HepG2 (cell line): ENCODE measurements around the gene FAM53B. TPM values are rescaled to one million over a fixed set of nuclear protein-coding genes. Genes with fewer than 3 reads are reported as not detected.

Experiments
- ATAC-seq: fragments of 200-7000 bp; cut with Tn5 transposase; 3 replicates; pipeline ENCODE4 v1.9.1; 2020; ENCODE audit warnings: mild to moderate bottlenecking, moderate library complexity
- BruUV-seq: library from RNA; stranded (reverse); fragments of 400-500 nt; replicated peaks from 2 replicates; lab custom pipeline; 2021; lab: Mats Ljungman, UMichigan
- CTCF ChIA-PET: fragments of 300-600 bp; formaldehyde crosslinking; extraction: SDS; loops from one replicate; lab custom pipeline; 2021; ENCODE audit warnings: low total read pairs, inconsistent platforms, low intra/inter-chr PET ratio; lab: Yijun Ruan, JAX
- POLR2A ChIA-PET: fragments of 350-600 bp; sonication (Branson Sonifier 250); formaldehyde crosslinking; loops from one replicate; lab custom pipeline; 2020; ENCODE audit warnings: antibody characterized with exemption, inconsistent platforms; lab: Yijun Ruan, JAX
- DNase-seq: peaks from one replicate; pipeline ENCODE4 v3.0.0-alpha.2; 2015; ENCODE audit warnings: low spot score
- FAIRE-seq: peaks from 3 replicates; lab custom pipeline; 2011; peaks lifted over from hg19 to GRCh38; lab: Jason Lieb, UNC
- H2AFZ ChIP-seq: one replicate; pipeline ENCODE4 v1.6.1; 2011; ENCODE audit warnings: low read length, inconsistent platforms
- H3K27ac ChIP-seq: fragments of 300-600 bp; 3 replicates; pipeline ENCODE4 v1.8.0; 2011; ENCODE audit warnings: mixed run types, mild to moderate bottlenecking, mixed read lengths, low read length, inconsistent platforms; ENCODE audit not compliant: insufficient read depth; ENCODE audit errors: extremely low read length
- H3K27me3 ChIP-seq, 2 experiments: fragments of 200-600 bp in 1 of 2; 2 replicates in 1 of 2; 3 replicates in 1 of 2; pipeline versions ENCODE4 v1.6.0 to v1.8.0; 2011; ENCODE audit warnings: low read length in 2 of 2, mild to moderate bottlenecking in 2 of 2, moderate library complexity in 2 of 2, inconsistent platforms in 1 of 2; ENCODE audit not compliant: insufficient read depth in 2 of 2, control insufficient read depth in 1 of 2
- H3K36me3 ChIP-seq, 2 experiments: fragments of 200-600 bp in 1 of 2; replicated peaks in 1 of 2; 2 replicates in 1 of 2; 3 replicates in 1 of 2; pipeline versions ENCODE4 v1.5.1 to v1.8.0; 2011; ENCODE audit warnings: low read length in 2 of 2, inconsistent platforms in 1 of 2; ENCODE audit not compliant: insufficient read depth in 2 of 2, control insufficient read depth in 1 of 2
- H3K4me1 ChIP-seq: 2 replicates; pipeline ENCODE4 v1.5.1; 2012; ENCODE audit warnings: low read length, inconsistent platforms; ENCODE audit not compliant: insufficient read depth
- H3K4me2 ChIP-seq: 2 replicates; pipeline ENCODE4 v1.6.0; 2011; ENCODE audit warnings: low read depth, low read length, inconsistent platforms
- H3K4me3 ChIP-seq, 3 experiments: fragments of 200-600 bp in 1 of 3; sonication (generic), shearing (Covaris generic) in 1 of 3; replicated peaks in 1 of 3; 2 replicates each; pipeline ENCODE4 v1.5.1; 2011 to 2016; ENCODE audit warnings: low read length in 3 of 3, inconsistent platforms in 2 of 3, low read depth in 2 of 3, mild to moderate bottlenecking in 2 of 3, control low read depth in 1 of 3, mixed read lengths in 1 of 3; ENCODE audit not compliant: insufficient read depth in 1 of 3
- H3K79me2 ChIP-seq: one replicate; pipeline ENCODE4 v1.6.1; 2011; ENCODE audit warnings: low read length, inconsistent platforms; ENCODE audit not compliant: insufficient read depth
- H3K9ac ChIP-seq: 2 replicates; pipeline ENCODE4 v1.6.0; 2011; ENCODE audit warnings: mild to moderate bottlenecking, low read depth, low read length, inconsistent platforms; ENCODE audit not compliant: insufficient read depth
- H3K9me3 ChIP-seq: 2 replicates; pipeline ENCODE4 v1.5.1; 2012; ENCODE audit warnings: mild to moderate bottlenecking, low read length
- H4K20me1 ChIP-seq: 2 replicates; pipeline ENCODE4 v1.6.0; 2011; ENCODE audit warnings: inconsistent platforms, mild to moderate bottlenecking, low read length, moderate library complexity; ENCODE audit not compliant: insufficient read depth
- FIP1L1 ChIP-seq: fragments of 200-400 bp; formaldehyde crosslinking; IDR thresholded peaks from 2 replicates; pipeline ENCODE4 v1.6.1; 2018; ENCODE audit warnings: low read depth, mild to moderate bottlenecking, low read length, moderate library complexity, borderline replicate concordance; ENCODE audit not compliant: insufficient read depth
- KLF12 ChIP-seq: sonication (generic); formaldehyde crosslinking; IDR thresholded peaks from 2 replicates; pipeline ENCODE4 v1.4.0; 2020; ENCODE audit warnings: missing genetic modification reagents, borderline replicate concordance
- PHB2 ChIP-seq: fragments of 450-650 bp; IDR thresholded peaks from 2 replicates; pipeline ENCODE4 v1.6.1; 2018; ENCODE audit not compliant: partially characterized antibody
- TMF1 ChIP-seq: sonication (generic); formaldehyde crosslinking; IDR thresholded peaks from 2 replicates; pipeline ENCODE4 v1.8.1; 2022; ENCODE audit warnings: low read depth, missing genetic modification reagents
- ZMYM4 ChIP-seq: sonication (generic); formaldehyde crosslinking; IDR thresholded peaks from 2 replicates; pipeline ENCODE4 v1.8.1; 2023; ENCODE audit warnings: mild to moderate bottlenecking, missing genetic modification reagents
- ZNF260 ChIP-seq: sonication (generic); formaldehyde crosslinking; IDR thresholded peaks from 2 replicates; pipeline ENCODE4 v1.4.0; 2020; ENCODE audit warnings: missing genetic modification reagents, low read depth, mild to moderate bottlenecking, borderline replicate concordance
- ZNF3 ChIP-seq: IDR thresholded peaks from 2 replicates; pipeline ENCODE4 v1.7.0; 2017; ENCODE audit warnings: inconsistent platforms
- ZNF567 ChIP-seq: sonication (generic); formaldehyde crosslinking; IDR thresholded peaks from 2 replicates; pipeline ENCODE4 v1.8.1; 2023; ENCODE audit warnings: mild to moderate bottlenecking, missing genetic modification reagents, borderline replicate concordance
- ZNF83 ChIP-seq: sonication (generic); formaldehyde crosslinking; IDR thresholded peaks from 2 replicates; pipeline ENCODE4 v1.4.0; 2020; ENCODE audit warnings: missing genetic modification reagents, mild to moderate bottlenecking, borderline replicate concordance
- WGBS: methylation state at CpG from one replicate; pipeline ENCODE4 v1.1.6; 2017; ENCODE audit warnings: low lambda C conversion rate; 5-methylcytosine and 5-hydroxymethylcytosine counted together
- in situ Hi-C: cut with HindIII; loops from 2 replicates; pipeline ENCODE4 v1.10.0; 2017; ENCODE audit warnings: low pct_unique_long_range_greater_than_20kb; ENCODE audit not compliant: extremely low pct_ligation_motif_present
- intact Hi-C: fragments of 100-400 bp; cut with micrococcal nuclease; formaldehyde crosslinking; loops from one replicate; pipeline ENCODE4 v1.10.0; 2022; ENCODE audit not compliant: unreplicated experiment
- polyA plus RNA-seq, 8 experiments: library from polyadenylated mRNA; depleted of rRNA in 3 of 8; stranded (reverse) in 7 of 8; unstranded in 1 of 8; fragments of >200 nt; fragmentation: Illumina TruSeq in 4 of 8; extraction: Trizol in 4 of 8; gene quantifications; 2 replicates each; pipeline versions ENCODE4 v1.2.1 to v1.2.3, GENCODE V29; 2011 to 2016; ENCODE audit warnings: low read depth in 4 of 8, missing spikeins in 1 of 8, mixed read lengths in 1 of 8; ENCODE audit not compliant: insufficient read depth in 1 of 8
- total RNA-seq, 5 experiments: library from RNA; depleted of rRNA; stranded (reverse); fragments of >200 nt; fragmentation: Illumina TruSeq; extraction: Trizol; gene quantifications; 2 replicates each; pipeline ENCODE4 v1.2.3, GENCODE V29; 2016; ENCODE audit warnings: low read depth in 1 of 5
- TF ChIP-seq, protein P1 (sequence below), 2 experiments: fragments of 450-650 bp in 1 of 2; sonication (generic) in 1 of 2; formaldehyde crosslinking in 1 of 2; IDR thresholded peaks; 2 replicates each; pipeline versions ENCODE4 v1.6.1 to v1.8.0; 2016 to 2022; ENCODE audit warnings: antibody characterized with exemption in 1 of 2, mild to moderate bottlenecking in 1 of 2, missing genetic modification reagents in 1 of 2
- TF ChIP-seq, protein P2 (sequence below): fragments of 450-650 bp; IDR thresholded peaks from 2 replicates; pipeline ENCODE4 v1.6.1; 2016

Gene FAM53B
- total and polyA plus RNA-seq, 2 of the 13 experiments (the other 11 are each of a cell fraction or from before 2014, with no cell fraction given): 6.4 to 19.3 TPM

DNA sequence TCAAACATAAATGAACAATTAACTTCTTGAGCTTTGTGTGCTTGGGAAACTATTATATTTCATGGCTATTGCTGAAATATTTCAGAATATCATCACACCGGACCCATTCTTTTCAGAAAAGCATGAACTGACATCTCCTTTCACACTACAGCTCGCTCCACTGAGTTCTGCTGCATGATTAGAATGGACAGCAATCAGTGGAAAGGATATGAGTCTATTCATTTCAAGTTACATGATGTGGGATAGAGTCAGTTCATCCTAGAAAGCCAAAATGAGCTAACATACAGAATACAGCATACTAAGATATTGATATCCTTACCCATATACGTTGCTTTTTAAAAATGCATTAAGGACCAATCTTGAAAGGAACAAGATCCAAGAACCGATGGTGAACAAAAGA, 1.1 kb upstream of the FAM53B start:
- peaks cover 2 to 5% of the 10 kb centered on the region in 2 experiments; a peak in 3 of 5 replicates for H3K36me3 ChIP-seq
- in situ Hi-C loops: no loop called here
- DNase-seq: no peak
- ChIA-PET CTCF (interaction anchor here (1.0 to 2.3 kb wide), 3 partner anchors 205 to 216 kb away, joined by 3 to 11 read pairs (median 4); no protein-coding TSS in a partner anchor), POLR2A (no interaction called here)
- intact Hi-C loops: loop anchor here (2.0 kb wide), 1 partner anchor 214 kb away; no protein-coding TSS in a partner anchor
- no peaks in the 10 kb centered on the region; a peak in 1 of 5 replicates for H3K27me3 ChIP-seq
- no peak for TF ChIP-seq TMF1 (CRISPR knock-in tag)
- no peak for TF ChIP-seq PHB2
- TF ChIP-seq ZNF260 (CRISPR knock-in tag): no peak
- TF ChIP-seq, protein P1, sequence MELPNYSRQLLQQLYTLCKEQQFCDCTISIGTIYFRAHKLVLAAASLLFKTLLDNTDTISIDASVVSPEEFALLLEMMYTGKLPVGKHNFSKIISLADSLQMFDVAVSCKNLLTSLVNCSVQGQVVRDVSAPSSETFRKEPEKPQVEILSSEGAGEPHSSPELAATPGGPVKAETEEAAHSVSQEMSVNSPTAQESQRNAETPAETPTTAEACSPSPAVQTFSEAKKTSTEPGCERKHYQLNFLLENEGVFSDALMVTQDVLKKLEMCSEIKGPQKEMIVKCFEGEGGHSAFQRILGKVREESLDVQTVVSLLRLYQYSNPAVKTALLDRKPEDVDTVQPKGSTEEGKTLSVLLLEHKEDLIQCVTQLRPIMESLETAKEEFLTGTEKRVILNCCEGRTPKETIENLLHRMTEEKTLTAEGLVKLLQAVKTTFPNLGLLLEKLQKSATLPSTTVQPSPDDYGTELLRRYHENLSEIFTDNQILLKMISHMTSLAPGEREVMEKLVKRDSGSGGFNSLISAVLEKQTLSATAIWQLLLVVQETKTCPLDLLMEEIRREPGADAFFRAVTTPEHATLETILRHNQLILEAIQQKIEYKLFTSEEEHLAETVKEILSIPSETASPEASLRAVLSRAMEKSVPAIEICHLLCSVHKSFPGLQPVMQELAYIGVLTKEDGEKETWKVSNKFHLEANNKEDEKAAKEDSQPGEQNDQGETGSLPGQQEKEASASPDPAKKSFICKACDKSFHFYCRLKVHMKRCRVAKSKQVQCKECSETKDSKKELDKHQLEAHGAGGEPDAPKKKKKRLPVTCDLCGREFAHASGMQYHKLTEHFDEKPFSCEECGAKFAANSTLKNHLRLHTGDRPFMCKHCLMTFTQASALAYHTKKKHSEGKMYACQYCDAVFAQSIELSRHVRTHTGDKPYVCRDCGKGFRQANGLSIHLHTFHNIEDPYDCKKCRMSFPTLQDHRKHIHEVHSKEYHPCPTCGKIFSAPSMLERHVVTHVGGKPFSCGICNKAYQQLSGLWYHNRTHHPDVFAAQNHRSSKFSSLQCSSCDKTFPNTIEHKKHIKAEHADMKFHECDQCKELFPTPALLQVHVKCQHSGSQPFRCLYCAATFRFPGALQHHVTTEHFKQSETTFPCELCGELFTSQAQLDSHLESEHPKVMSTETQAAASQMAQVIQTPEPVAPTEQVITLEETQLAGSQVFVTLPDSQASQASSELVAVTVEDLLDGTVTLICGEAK (IDR thresholded peaks at IDR 0.05): no peak
- TF ChIP-seq, protein P1 (CRISPR knock-in tag; IDR thresholded peaks at IDR 0.05): no peak
- TF ChIP-seq, protein P2, sequence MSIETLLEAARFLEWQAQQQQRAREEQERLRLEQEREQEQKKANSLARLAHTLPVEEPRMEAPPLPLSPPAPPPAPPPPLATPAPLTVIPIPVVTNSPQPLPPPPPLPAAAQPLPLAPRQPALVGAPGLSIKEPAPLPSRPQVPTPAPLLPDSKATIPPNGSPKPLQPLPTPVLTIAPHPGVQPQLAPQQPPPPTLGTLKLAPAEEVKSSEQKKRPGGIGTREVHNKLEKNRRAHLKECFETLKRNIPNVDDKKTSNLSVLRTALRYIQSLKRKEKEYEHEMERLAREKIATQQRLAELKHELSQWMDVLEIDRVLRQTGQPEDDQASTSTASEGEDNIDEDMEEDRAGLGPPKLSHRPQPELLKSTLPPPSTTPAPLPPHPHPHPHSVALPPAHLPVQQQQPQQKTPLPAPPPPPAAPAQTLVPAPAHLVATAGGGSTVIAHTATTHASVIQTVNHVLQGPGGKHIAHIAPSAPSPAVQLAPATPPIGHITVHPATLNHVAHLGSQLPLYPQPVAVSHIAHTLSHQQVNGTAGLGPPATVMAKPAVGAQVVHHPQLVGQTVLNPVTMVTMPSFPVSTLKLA: no peak
- TF ChIP-seq ZNF3 (CRISPR knock-in tag): no peak
- TF ChIP-seq KLF12 (CRISPR knock-in tag): no peak
- no peak for TF ChIP-seq ZNF83 (CRISPR knock-in tag)
- no peak for TF ChIP-seq ZMYM4 (CRISPR knock-in tag)
- no peak for TF ChIP-seq FIP1L1
- no peak for TF ChIP-seq ZNF567 (CRISPR knock-in tag)
- H3K27ac ChIP-seq: peak overlapping the region; percentile 88
- BruUV-seq: no TSS peak
- peak overlapping the region; percentile 81 for H3K4me2 ChIP-seq
- H4K20me1 ChIP-seq: no peaks in the 10 kb centered on the region
- no peak overlapping the region for H2AFZ ChIP-seq
- H3K4me3 ChIP-seq: peak overlapping the region; percentile 56 to 62 (median 59)
- H3K9me3 ChIP-seq: no peaks in the 10 kb centered on the region
- peaks cover 15% of the 10 kb centered on the region for H3K79me2 ChIP-seq
- WGBS: 74% methylated on average over 4 of the region's 4 CpGs
- peak overlapping the region; percentile 65 for H3K9ac ChIP-seq
- no peak for FAIRE-seq
- peaks cover 39% of the 10 kb centered on the region for H3K4me1 ChIP-seq
- no peak for ATAC-seq
